ENCODE results near the gene WASHC2A.
"Not testable (repeated sequence)": the region's sequence is repeated elsewhere in the genome, so short reads cannot be mapped to it uniquely, and the experiment has no call there.

The WASHC2A gene

GRCh38 chr10:50152792-50153272 lies 85.1 kb downstream of the WASHC2A start:
- Mint-ChIP-seq H3K36me3 (ENCODE audit: low read depth) (no peaks in the 10 kb centered on the region), H3K4me3 (no peak overlapping the region), H3K4me1 (ENCODE audit: low read depth) (peaks cover 3% of the 10 kb centered on the region), H3K27ac (no peak overlapping the region), H3K27me3 (peaks cover 34% of the 10 kb centered on the region), H3K9me3 (no peaks in the 10 kb centered on the region)
- DNase-seq, result no peak

GRCh38 chr10:50157868-50158267 lies 90.1 kb downstream of the WASHC2A start:
- not testable (repeated sequence) for H3K27ac Mint-ChIP-seq; H3K4me1 Mint-ChIP-seq (ENCODE audit: low read depth); DNase-seq

GRCh38 chr10:50159856-50160255 lies 92.1 kb downstream of the WASHC2A start:
- H3K36me3 Mint-ChIP-seq (ENCODE audit: low read depth); H3K4me3 Mint-ChIP-seq; H3K9me3 Mint-ChIP-seq; DNase-seq; H3K27ac Mint-ChIP-seq; H3K27me3 Mint-ChIP-seq; H3K4me1 Mint-ChIP-seq (ENCODE audit: low read depth): not testable (repeated sequence)

More at GRCh38 chr10:50157868-50158267, 90.1 kb downstream of the WASHC2A start:
- H3K27me3 Mint-ChIP-seq, result peaks cover 17% of the 10 kb centered on the region
- not testable (repeated sequence) for H3K36me3 Mint-ChIP-seq (ENCODE audit: low read depth); H3K4me3 Mint-ChIP-seq; H3K9me3 Mint-ChIP-seq

- DNase-seq; H3K4me1 Mint-ChIP-seq (ENCODE audit: low read depth); H3K27me3 Mint-ChIP-seq; H3K27ac Mint-ChIP-seq; H3K9me3 Mint-ChIP-seq; H3K36me3 Mint-ChIP-seq (ENCODE audit: low read depth); H3K4me3 Mint-ChIP-seq: not testable (repeated sequence)
Observed at GRCh38 chr10:50165038-50165437, 97.3 kb downstream of the WASHC2A start.

- not testable (repeated sequence) for H3K9me3 Mint-ChIP-seq; H3K36me3 Mint-ChIP-seq (ENCODE audit: low read depth); H3K27ac Mint-ChIP-seq; H3K4me1 Mint-ChIP-seq (ENCODE audit: low read depth); DNase-seq; H3K4me3 Mint-ChIP-seq
- H3K27me3 Mint-ChIP-seq, result peaks cover 13% of the 10 kb centered on the region
Observed at GRCh38 chr10:50167833-50168232, 100.1 kb downstream of the WASHC2A start.

- not testable (repeated sequence) for H3K4me1 Mint-ChIP-seq (ENCODE audit: low read depth); H3K27ac Mint-ChIP-seq; H3K36me3 Mint-ChIP-seq (ENCODE audit: low read depth); DNase-seq; H3K9me3 Mint-ChIP-seq; H3K4me3 Mint-ChIP-seq
- peaks cover 13% of the 10 kb centered on the region for H3K27me3 Mint-ChIP-seq
Observed at GRCh38 chr10:50169506-50169905, 101.8 kb downstream of the WASHC2A start.

- H3K4me3 Mint-ChIP-seq; H3K27ac Mint-ChIP-seq; H3K4me1 Mint-ChIP-seq (ENCODE audit: low read depth); DNase-seq; H3K9me3 Mint-ChIP-seq; H3K36me3 Mint-ChIP-seq (ENCODE audit: low read depth): not testable (repeated sequence)
- H3K27me3 Mint-ChIP-seq, result peaks cover 13% of the 10 kb centered on the region
Observed at GRCh38 chr10:50174788-50175525, 107.2 kb downstream of the WASHC2A start.

Data from activated T-cell treated with anti-CD3 and anti-CD28 coated beads, Interleukin-2, amount 50 U/mL, for 24 hours (primary cell).